Progenitor cell of endocrine pancreas (in vitro differentiated cells): ENCODE measurements around the gene ROPN1L. TPM values are rescaled to one million over a fixed set of nuclear protein-coding genes. Genes with fewer than 3 reads are reported as not detected.

ENCODE experiments used
- DNase-seq: peaks from one replicate; pipeline ENCODE4 v3.0.0; 2021; ENCODE audit warnings: low spot score; ENCODE audit not compliant: unreplicated experiment
- H3K27ac Mint-ChIP-seq: 2 replicates; pipeline ENCODE4 v1.8.0; 2021; ENCODE audit warnings: mild to moderate bottlenecking, moderate library complexity, mixed read lengths
- H3K27me3 Mint-ChIP-seq: 2 replicates; pipeline ENCODE4 v1.8.0; 2021; ENCODE audit warnings: mixed read lengths
- H3K36me3 Mint-ChIP-seq: 2 replicates; pipeline ENCODE4 v1.8.0; 2022; ENCODE audit warnings: mixed read lengths; ENCODE audit not compliant: insufficient read depth
- H3K4me1 Mint-ChIP-seq: 2 replicates; pipeline ENCODE4 v1.8.0; 2021; ENCODE audit warnings: low read depth, mixed read lengths
- H3K4me3 Mint-ChIP-seq: 2 replicates; pipeline ENCODE4 v1.8.0; 2021; ENCODE audit warnings: low read depth, mild to moderate bottlenecking, moderate library complexity, mixed read lengths
- H3K9me3 Mint-ChIP-seq: 2 replicates; pipeline ENCODE4 v1.8.0; 2021; ENCODE audit warnings: low read depth, mixed read lengths
- total RNA-seq: library from RNA; stranded (reverse); gene quantifications from 2 replicates; pipeline ENCODE4 v1.2.1, GENCODE V29; 2021
- TF ChIP-seq, protein P1 (sequence below): fragments of 200-600 bp; sonication (generic); IDR thresholded peaks from one replicate; pipeline ENCODE4 v1.5.0; 2021; ENCODE audit warnings: antibody characterized with exemption, mild to moderate bottlenecking; ENCODE audit not compliant: unreplicated experiment

The ROPN1L gene
- total RNA-seq, 1 donor from 2014 or later = 0.43 TPM

- Mint-ChIP-seq H3K4me3 (no peak overlapping the region), H3K9me3 (no peaks in the 10 kb centered on the region), H3K4me1 (peaks cover 13% of the 10 kb centered on the region), H3K27ac (no peak overlapping the region), H3K36me3 (peaks cover 11% of the 10 kb centered on the region), H3K27me3 (peaks cover 8% of the 10 kb centered on the region)
- DNase-seq = no peak
- TF ChIP-seq, protein P1, sequence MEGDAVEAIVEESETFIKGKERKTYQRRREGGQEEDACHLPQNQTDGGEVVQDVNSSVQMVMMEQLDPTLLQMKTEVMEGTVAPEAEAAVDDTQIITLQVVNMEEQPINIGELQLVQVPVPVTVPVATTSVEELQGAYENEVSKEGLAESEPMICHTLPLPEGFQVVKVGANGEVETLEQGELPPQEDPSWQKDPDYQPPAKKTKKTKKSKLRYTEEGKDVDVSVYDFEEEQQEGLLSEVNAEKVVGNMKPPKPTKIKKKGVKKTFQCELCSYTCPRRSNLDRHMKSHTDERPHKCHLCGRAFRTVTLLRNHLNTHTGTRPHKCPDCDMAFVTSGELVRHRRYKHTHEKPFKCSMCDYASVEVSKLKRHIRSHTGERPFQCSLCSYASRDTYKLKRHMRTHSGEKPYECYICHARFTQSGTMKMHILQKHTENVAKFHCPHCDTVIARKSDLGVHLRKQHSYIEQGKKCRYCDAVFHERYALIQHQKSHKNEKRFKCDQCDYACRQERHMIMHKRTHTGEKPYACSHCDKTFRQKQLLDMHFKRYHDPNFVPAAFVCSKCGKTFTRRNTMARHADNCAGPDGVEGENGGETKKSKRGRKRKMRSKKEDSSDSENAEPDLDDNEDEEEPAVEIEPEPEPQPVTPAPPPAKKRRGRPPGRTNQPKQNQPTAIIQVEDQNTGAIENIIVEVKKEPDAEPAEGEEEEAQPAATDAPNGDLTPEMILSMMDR = no peak
Measured at GRCh38 chr5:10438301-10438700, 3.4 kb upstream of the ROPN1L start.

- no peak overlapping the region for H3K4me3 Mint-ChIP-seq
- H3K36me3 Mint-ChIP-seq = peaks cover 7% of the 10 kb centered on the region
- peak overlapping the region; percentile 1 for H3K27ac Mint-ChIP-seq
- no peak for DNase-seq
- H3K27me3 Mint-ChIP-seq = peaks cover 13% of the 10 kb centered on the region
- no peaks in the 10 kb centered on the region for H3K9me3 Mint-ChIP-seq
- H3K4me1 Mint-ChIP-seq = peaks cover 13% of the 10 kb centered on the region
- TF ChIP-seq, protein P1 = no peak
Measured at GRCh38 chr5:10439692-10440091, 2.0 kb upstream of the ROPN1L start.

DNA sequence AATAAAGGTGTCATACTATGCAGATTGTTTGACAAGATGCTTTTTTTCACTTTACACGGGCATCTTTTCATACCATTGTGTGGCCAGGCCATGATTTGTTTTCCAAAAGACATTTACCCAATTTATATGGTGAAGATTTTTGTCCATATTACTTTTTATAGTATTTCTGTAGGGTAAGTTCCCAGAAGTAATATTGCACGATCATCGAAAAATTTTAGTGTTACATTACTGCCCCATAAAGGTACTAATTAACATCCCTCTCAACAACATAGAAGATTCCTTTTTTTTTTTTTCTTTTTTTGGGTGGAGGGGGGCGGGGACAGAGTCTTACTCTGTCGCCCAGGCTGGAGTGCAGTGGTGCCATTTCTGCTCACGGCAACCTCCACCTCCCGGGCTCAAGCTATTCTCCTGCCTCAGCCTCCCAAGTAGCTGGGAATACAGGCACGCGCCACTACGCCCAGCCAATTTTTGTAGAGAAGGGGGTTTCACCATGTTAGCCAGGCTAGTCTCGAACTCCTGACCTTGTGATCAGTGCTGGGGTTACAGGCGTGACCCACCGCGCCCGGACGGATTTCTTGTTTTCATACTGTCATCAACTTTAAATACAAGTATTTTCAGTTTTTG is 1.2 kb upstream of the ROPN1L start:
- Mint-ChIP-seq H3K27me3 (peaks cover 18% of the 10 kb centered on the region), H3K4me1 (peaks cover 13% of the 10 kb centered on the region), H3K36me3 (peaks cover 7% of the 10 kb centered on the region), H3K4me3 (peak overlapping the region; percentile 83), H3K27ac (no peak overlapping the region), H3K9me3 (no peaks in the 10 kb centered on the region)
- DNase-seq = no peak
- TF ChIP-seq, protein P1 = no peak

DNA sequence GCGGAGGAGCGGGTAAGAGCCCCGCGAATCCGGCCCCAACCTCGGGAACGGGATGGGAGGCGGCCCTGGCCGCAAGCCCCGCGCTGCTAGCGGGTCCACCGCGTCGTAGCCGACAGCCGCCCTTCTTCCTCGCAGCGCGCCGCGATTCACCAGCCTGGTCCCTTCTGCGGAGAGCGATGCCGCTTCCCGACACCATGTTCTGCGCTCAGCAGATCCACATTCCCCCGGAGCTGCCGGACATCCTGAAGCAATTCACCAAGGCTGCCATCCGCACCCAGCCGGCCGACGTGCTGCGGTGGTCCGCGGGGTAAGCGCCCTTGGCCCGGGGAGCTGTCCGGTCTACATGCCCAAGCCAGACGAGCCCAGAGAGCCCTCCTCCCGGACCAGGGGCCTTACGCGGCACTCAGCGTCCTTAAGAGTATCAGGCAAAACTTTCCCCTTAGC is 335 bp downstream of the ROPN1L start:
- Mint-ChIP-seq H3K9me3 (no peaks in the 10 kb centered on the region), H3K27me3 (peaks cover 20% of the 10 kb centered on the region), H3K27ac (peak overlapping the region; percentile 54), H3K36me3 (peaks cover 4% of the 10 kb centered on the region), H3K4me1 (peaks cover 13% of the 10 kb centered on the region), H3K4me3 (peak overlapping the region; percentile 83)
- TF ChIP-seq, protein P1 = no peak
- no peak for DNase-seq

- peak overlapping the region; percentile 83 for H3K4me3 Mint-ChIP-seq
- no peaks in the 10 kb centered on the region for H3K9me3 Mint-ChIP-seq
- peaks cover 13% of the 10 kb centered on the region for H3K4me1 Mint-ChIP-seq
- H3K27me3 Mint-ChIP-seq = peaks cover 20% of the 10 kb centered on the region
- TF ChIP-seq, protein P1 = no peak
- no peak overlapping the region for H3K27ac Mint-ChIP-seq
- no peak for DNase-seq
- peaks cover 4% of the 10 kb centered on the region for H3K36me3 Mint-ChIP-seq
Measured at GRCh38 chr5:10442576-10442975, 897 bp downstream of the ROPN1L start.
